Fibroblast of villous mesenchyme (primary cell): ENCODE measurements around the gene ZNF407. TPM values are rescaled to one million over a fixed set of nuclear protein-coding genes. Genes with fewer than 3 reads are reported as not detected.

Source experiments
- DNase-seq: peaks from one replicate; pipeline ENCODE4 v3.0.0-alpha.2; 2010; ENCODE audit warnings: low read depth
- H3K4me3 ChIP-seq: 2 replicates; pipeline ENCODE4 v1.5.1; 2011; ENCODE audit warnings: low read depth, mild to moderate bottlenecking, low read length
- CTCF ChIP-seq: IDR thresholded peaks from 2 replicates; pipeline ENCODE4 v1.5.1; 2012; ENCODE audit warnings: low read depth, mild to moderate bottlenecking, low read length; ENCODE audit not compliant: insufficient read depth
- total RNA-seq: library from RNA; depleted of rRNA; stranded (reverse); fragments of >200 nt; gene quantifications from 2 replicates; pipeline ENCODE4 v1.2.3, GENCODE V29; 2012

ZNF407 gene
- total RNA-seq, 1 donor, result 22.0 TPM

DNA sequence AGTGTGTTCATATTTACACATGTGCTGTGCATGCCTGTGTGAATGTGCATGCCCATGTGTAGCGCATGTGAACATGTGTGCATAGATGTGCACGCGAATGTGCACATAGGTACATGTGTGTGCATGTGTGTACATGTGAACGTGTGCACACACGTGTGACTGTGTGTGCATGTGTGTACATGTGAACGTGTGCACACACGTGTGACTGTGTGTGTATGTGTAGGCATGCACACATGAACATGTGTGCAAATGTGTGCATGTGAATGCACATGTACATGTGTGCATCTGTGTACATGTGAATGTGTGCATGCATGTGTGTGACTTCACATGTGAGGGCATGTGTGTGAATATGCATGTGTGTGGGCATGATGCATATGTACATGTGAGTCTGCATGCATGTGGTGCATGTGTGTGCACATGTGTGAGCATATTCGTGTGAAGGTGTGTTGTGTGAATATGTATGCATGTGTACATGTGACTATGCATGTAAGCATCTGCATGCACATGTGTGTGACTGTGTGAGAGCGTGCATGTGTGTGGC is 488.9 kb downstream of the ZNF407 start:
- no peak for DNase-seq
- no peak for TF ChIP-seq CTCF
- H3K4me3 ChIP-seq, result no peak overlapping the region

GRCh38 chr18:75087119-75088020 is 489.7 kb downstream of the ZNF407 start:
- no peak for DNase-seq
- TF ChIP-seq CTCF, result no peak
- no peak overlapping the region for H3K4me3 ChIP-seq

DNA sequence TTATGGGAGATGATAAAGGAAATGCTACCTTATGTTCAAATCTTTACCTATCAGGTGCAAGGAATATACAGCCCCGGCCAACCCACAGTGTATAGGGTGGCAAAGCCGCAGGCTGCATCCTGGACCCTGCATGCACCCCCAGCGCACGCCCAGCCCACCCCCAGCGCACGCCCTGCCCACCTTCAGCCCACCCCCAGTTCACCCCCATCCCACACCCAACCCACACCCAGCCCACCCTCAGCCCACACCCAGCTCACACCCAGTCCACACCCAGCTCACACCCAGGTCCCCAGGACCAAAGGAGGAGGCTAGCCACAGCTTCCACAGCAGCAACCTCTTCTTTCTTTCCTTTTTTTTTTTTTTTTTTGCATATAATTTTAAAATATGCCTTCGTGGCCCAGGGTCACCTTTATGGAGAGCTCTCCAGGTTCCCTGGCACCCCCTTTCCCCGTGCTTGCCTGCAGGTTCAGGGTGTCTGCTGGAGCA is 490.4 kb downstream of the ZNF407 start:
- no peak overlapping the region for H3K4me3 ChIP-seq
- DNase-seq, result no peak
- TF ChIP-seq CTCF, result no peak

DNA sequence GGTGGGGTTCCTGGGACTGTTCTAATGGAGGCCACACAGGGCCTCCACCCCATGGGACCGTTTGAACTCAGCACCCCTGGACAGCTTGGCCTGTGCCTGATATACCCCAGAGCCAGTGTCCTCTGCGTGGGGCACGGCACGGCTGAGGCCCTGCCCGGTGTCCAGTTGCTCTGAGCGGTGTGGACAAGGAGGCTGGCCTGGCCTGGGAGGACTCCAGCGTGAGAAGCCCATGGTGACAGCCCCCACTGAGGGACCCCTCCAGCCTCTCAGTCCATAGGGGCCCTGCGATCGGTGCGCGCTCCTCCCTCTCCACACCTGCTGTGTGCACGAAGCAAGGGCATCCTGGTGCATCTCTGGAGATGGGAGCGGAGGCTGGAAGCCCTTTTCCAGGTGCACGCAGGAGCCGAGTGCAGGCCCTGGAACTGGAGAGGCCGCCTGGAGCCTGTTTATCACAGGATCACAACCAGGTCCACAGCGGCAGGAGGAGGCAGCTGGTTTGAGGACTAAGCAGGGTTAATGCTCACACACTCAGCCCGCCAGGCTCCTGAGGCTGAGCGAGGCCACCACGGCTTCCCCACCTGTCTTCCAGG is 491.0 kb downstream of the ZNF407 start:
- DNase-seq, result no peak
- no peak overlapping the region for H3K4me3 ChIP-seq
- no peak for TF ChIP-seq CTCF

GRCh38 chr18:75089748-75090327 is 492.2 kb downstream of the ZNF407 start:
- no peak for TF ChIP-seq CTCF
- DNase-seq, result no peak
- H3K4me3 ChIP-seq, result no peak overlapping the region

- no peak for TF ChIP-seq CTCF
- H3K4me3 ChIP-seq, result no peak overlapping the region
- DNase-seq, result no peak
Measured at GRCh38 chr18:75090336-75090735, 492.7 kb downstream of the ZNF407 start.
